ENCODE results near the gene LRRC4.

The LRRC4 gene

DNA sequence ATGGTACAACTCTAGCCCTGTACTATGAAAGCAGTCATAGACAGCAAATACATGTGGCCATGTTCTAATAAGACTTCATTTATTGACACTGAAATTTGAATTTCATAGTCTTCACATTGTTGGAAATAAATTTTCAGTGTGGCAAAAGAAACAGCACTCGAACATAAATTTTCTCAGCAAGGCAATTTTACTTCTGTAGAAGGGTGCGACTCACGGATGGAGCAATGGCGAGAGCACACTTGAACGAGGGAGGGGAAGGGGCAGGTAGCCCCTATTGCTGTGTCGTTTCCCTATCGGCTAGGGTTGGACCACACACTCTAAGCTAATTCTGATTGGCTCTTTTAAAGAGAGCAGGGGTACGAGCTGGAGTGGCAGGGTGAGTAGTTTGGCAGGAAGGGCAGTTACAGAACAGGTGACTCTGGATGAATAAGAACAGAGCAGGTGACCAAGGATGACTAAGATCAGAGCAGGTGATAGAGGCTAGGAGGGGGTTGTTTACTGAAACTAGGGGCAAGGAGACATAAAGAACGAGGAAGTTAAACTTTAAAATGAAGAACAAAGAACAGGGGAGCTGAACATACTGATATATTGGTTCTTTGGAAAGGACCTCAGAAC lies 52.0 kb downstream of the LRRC4 start:
- no peak for DNase-seq (ENCODE audit: low spot score)

- DNase-seq (ENCODE audit: low spot score): no peak
These were observed 52.8 kb downstream of the LRRC4 start for GRCh38 chr7:127978421-127978820.
